K562 (cell line): ENCODE data around the gene COL1A1. TPM values are rescaled to one million over a fixed set of nuclear protein-coding genes. Genes with fewer than 3 reads are reported as not detected.

Experiments used
- ATAC-seq: fragments of 200-7000 bp; cut with Tn5 transposase; 3 replicates; pipeline ENCODE4 v1.9.1; 2020; ENCODE audit warnings: moderate library complexity
- BruUV-seq: library from RNA; stranded (reverse); fragments of 400-500 nt; replicated peaks from 2 replicates; lab custom pipeline; 2021; lab: Mats Ljungman, UMichigan
- CTCF ChIA-PET: fragments of 300-600 bp; formaldehyde crosslinking; extraction: SDS; loops from one replicate; lab custom pipeline; 2021; ENCODE audit warnings: low intra/inter-chr PET ratio; lab: Yijun Ruan, JAX
- POLR2A ChIA-PET: fragments of 300-600, 350-650 bp; sonication (Branson Sonifier 250); formaldehyde crosslinking; extraction: SDS; loops from one replicate; lab custom pipeline; 2021; ENCODE audit warnings: antibody characterized with exemption, inconsistent platforms; lab: Yijun Ruan, JAX
- DNase-seq, 4 experiments: peaks; one replicate each; pipeline versions ENCODE4 v3.0.0 to v3.0.0-alpha.2; 2011 to 2018; ENCODE audit warnings: low spot score in 3 of 4, mixed read lengths in 3 of 4; ENCODE audit errors: extremely low read depth in 1 of 4
- FAIRE-seq: peaks from 2 replicates; lab custom pipeline; 2011; peaks lifted over from hg19 to GRCh38; lab: Jason Lieb, UNC
- H2AFZ ChIP-seq: 2 replicates; pipeline ENCODE4 v1.6.0; 2011; ENCODE audit warnings: low read depth, low read length, control low read depth, inconsistent platforms
- H3K27ac ChIP-seq: fragments of 200-600 bp; 3 replicates; pipeline ENCODE4 v1.8.0; 2011; ENCODE audit warnings: low read depth, mild to moderate bottlenecking, control low read depth, inconsistent platforms, low read length, moderate library complexity, mixed read lengths; ENCODE audit errors: extremely low read depth
- H3K27me3 ChIP-seq, 2 experiments: fragments of 300-600 bp in 1 of 2; 2 replicates in 1 of 2; 3 replicates in 1 of 2; pipeline versions ENCODE4 v1.6.0 to v1.8.0; 2011; ENCODE audit warnings: inconsistent platforms in 2 of 2, low read length in 2 of 2, mild to moderate bottlenecking in 1 of 2, mixed read lengths in 1 of 2, moderate library complexity in 1 of 2; ENCODE audit not compliant: control insufficient read depth in 2 of 2, insufficient read depth in 2 of 2
- H3K36me3 ChIP-seq: fragments of 300-600 bp; 3 replicates; pipeline ENCODE4 v1.8.0; 2011; ENCODE audit warnings: mild to moderate bottlenecking, low read length, inconsistent platforms; ENCODE audit not compliant: control insufficient read depth, insufficient read depth
- H3K4me1 ChIP-seq, 2 experiments: fragments of 200-600 bp in 1 of 2; replicated peaks in 1 of 2; 2 replicates in 1 of 2; 3 replicates in 1 of 2; pipeline versions ENCODE4 v1.5.1 to v1.8.0; 2011; ENCODE audit warnings: inconsistent platforms in 2 of 2, low read length in 2 of 2, mild to moderate bottlenecking in 1 of 2, mixed read lengths in 1 of 2, moderate library complexity in 1 of 2; ENCODE audit not compliant: control insufficient read depth in 2 of 2, insufficient read depth in 2 of 2
- H3K4me2 ChIP-seq: 2 replicates; pipeline ENCODE4 v1.6.1; 2011; ENCODE audit warnings: low read length, control low read depth, inconsistent platforms, mixed read lengths; ENCODE audit not compliant: insufficient read depth
- H3K4me3 ChIP-seq: fragments of 200-600 bp; sonication (generic), shearing (Covaris generic); 2 replicates; pipeline ENCODE4 v1.5.1; 2016; ENCODE audit warnings: control low read depth, inconsistent platforms
- H3K79me2 ChIP-seq: fragments of 200-600 bp; 3 replicates; pipeline ENCODE4 v1.8.0; 2011; ENCODE audit warnings: low read length, inconsistent platforms; ENCODE audit not compliant: control insufficient read depth, insufficient read depth
- H3K9ac ChIP-seq, 2 experiments: 2 replicates each; pipeline versions ENCODE4 v1.6.0 to v1.6.1; 2011; ENCODE audit warnings: low read depth in 2 of 2, low read length in 2 of 2, control low read depth in 1 of 2, inconsistent platforms in 1 of 2, mild to moderate bottlenecking in 1 of 2, mixed read lengths in 1 of 2; ENCODE audit not compliant: insufficient read depth in 1 of 2
- H3K9me1 ChIP-seq: one replicate; pipeline ENCODE4 v1.6.0; 2011; ENCODE audit warnings: inconsistent platforms, mild to moderate bottlenecking, low read length, moderate library complexity; ENCODE audit not compliant: control insufficient read depth, insufficient read depth
- H3K9me3 ChIP-seq: replicated peaks from 2 replicates; pipeline ENCODE4 v1.5.1; 2011; ENCODE audit warnings: low read depth, low read length, inconsistent platforms; ENCODE audit not compliant: control insufficient read depth, insufficient read depth
- H4K20me1 ChIP-seq: replicated peaks from 2 replicates; pipeline ENCODE4 v1.6.1; 2011; ENCODE audit warnings: low read length, inconsistent platforms, mixed read lengths; ENCODE audit not compliant: control insufficient read depth, insufficient read depth
- ADNP ChIP-seq: fragments of 200-800 bp; sonication (Bioruptor generic); IDR thresholded peaks from 2 replicates; pipeline ENCODE4 v1.6.1; 2016; ENCODE audit warnings: missing genetic modification characterization, missing compliant biosample characterization
- DMBX1 ChIP-seq: fragments of 250-450 bp; sonication (Bioruptor Pico); IDR thresholded peaks from 2 replicates; pipeline ENCODE4 v1.8.0; 2022; ENCODE audit warnings: inconsistent platforms, mild to moderate bottlenecking, moderate library complexity, borderline replicate concordance
- ERF ChIP-seq: fragments of 450-650 bp; formaldehyde crosslinking; IDR thresholded peaks from 2 replicates; pipeline ENCODE4 v1.4.0; 2020; ENCODE audit warnings: mild to moderate bottlenecking, mixed read lengths
- HDAC1 ChIP-seq, 2 experiments: fragments of 450-650 bp; IDR thresholded peaks; 2 replicates each; pipeline ENCODE4 v1.6.1; 2016 to 2017; ENCODE audit warnings: inconsistent platforms in 1 of 2, mild to moderate bottlenecking in 1 of 2, moderate library complexity in 1 of 2
- ILK ChIP-seq: fragments of 450-650 bp; IDR thresholded peaks from 2 replicates; pipeline ENCODE4 v1.6.1; 2016; ENCODE audit warnings: missing genetic modification characterization, low read depth, mild to moderate bottlenecking, missing compliant biosample characterization, moderate library complexity, borderline replicate concordance
- MAFK ChIP-seq: IDR thresholded peaks from 2 replicates; pipeline ENCODE4 v1.6.1; 2011; ENCODE audit warnings: low read length, improper control_type of control experiment
- POLR2H ChIP-seq: IDR thresholded peaks from 2 replicates; pipeline ENCODE4 v1.6.1; 2016; ENCODE audit warnings: missing genetic modification characterization, low read depth, mild to moderate bottlenecking, control low read depth, missing compliant biosample characterization, moderate library complexity
- SAFB2 ChIP-seq: fragments of 200-400 bp; formaldehyde crosslinking; IDR thresholded peaks from 2 replicates; pipeline ENCODE4 v1.6.1; 2018; ENCODE audit warnings: borderline replicate concordance, low read length, low read depth, moderate library complexity; ENCODE audit not compliant: severe bottlenecking
- SIRT6 ChIP-seq: IDR thresholded peaks from one replicate; pipeline ENCODE4 v1.6.1; 2012; ENCODE audit warnings: low read depth, mild to moderate bottlenecking, control low read depth, inconsistent platforms, low read length, moderate library complexity
- SREBF2 ChIP-seq: sonication (generic); formaldehyde crosslinking; IDR thresholded peaks from 2 replicates; pipeline ENCODE4 v1.4.0; 2020; ENCODE audit warnings: mild to moderate bottlenecking, missing genetic modification reagents
- SRSF3 ChIP-seq: fragments of 200-400 bp; formaldehyde crosslinking; IDR thresholded peaks from 2 replicates; pipeline ENCODE4 v1.6.1; 2016; ENCODE audit warnings: mild to moderate bottlenecking, low read length, moderate library complexity; ENCODE audit not compliant: insufficient read depth
- TCF7 ChIP-seq: sonication (generic); IDR thresholded peaks from 2 replicates; pipeline ENCODE4 v1.6.1; 2016; ENCODE audit warnings: antibody characterized with exemption, borderline replicate concordance
- YBX1 ChIP-seq: fragments of 450-650 bp; IDR thresholded peaks from 2 replicates; pipeline ENCODE4 v1.7.1; 2016; ENCODE audit warnings: mild to moderate bottlenecking
- ZBTB26 ChIP-seq: fragments of 450-650 bp; formaldehyde crosslinking; IDR thresholded peaks from 2 replicates; pipeline ENCODE4 v1.4.0; 2022; ENCODE audit warnings: missing genetic modification characterization
- ZFPM2 ChIP-seq: fragments of 250-450 bp; sonication (Bioruptor Pico); IDR thresholded peaks from 2 replicates; pipeline ENCODE4 v1.5.1; 2022; ENCODE audit warnings: mild to moderate bottlenecking
- ZNF518B ChIP-seq: fragments of 250-450 bp; sonication (Bioruptor Pico); IDR thresholded peaks from 2 replicates; pipeline ENCODE4 v1.5.0; 2021; ENCODE audit warnings: mild to moderate bottlenecking, moderate library complexity
- ZNF655 ChIP-seq: fragments of 250-450 bp; sonication (Bioruptor Pico); IDR thresholded peaks from 2 replicates; pipeline ENCODE4 v1.5.0; 2021
- ZNF668 ChIP-seq: fragments of 250-450 bp; sonication (Bioruptor Pico); IDR thresholded peaks from 2 replicates; pipeline ENCODE4 v1.8.0; 2022; ENCODE audit warnings: mild to moderate bottlenecking, inconsistent platforms
- WGBS: fragments of 100-300 bp; shearing (Covaris generic); methylation state at CpG from one replicate; pipeline ENCODE4 v1.1.6; 2016; ENCODE audit warnings: low coverage, mixed read lengths; ENCODE audit not compliant: insufficient coverage; ENCODE audit errors: missing lambda C conversion rate; 5-methylcytosine and 5-hydroxymethylcytosine counted together
- in situ Hi-C: fragments of 300-500 bp; cut with MboI; formaldehyde crosslinking; loops from 4 replicates; pipeline ENCODE4 v1.15.0; 2018; ENCODE audit warnings: inconsistent platforms, mixed read lengths
- intact Hi-C: fragments of 100-400 bp; cut with micrococcal nuclease; formaldehyde crosslinking; loops from 2 replicates; pipeline ENCODE4 v1.14.2; 2022
- polyA plus RNA-seq, 8 experiments: library from polyadenylated mRNA; depleted of rRNA in 4 of 8; stranded (reverse) in 5 of 8; unstranded in 3 of 8; fragments of >200 nt; fragmentation: Nextera tagmentation in 2 of 8; fragmentation: Illumina TruSeq in 1 of 8; extraction: Ambion mirVana in 2 of 8; extraction: Trizol in 1 of 8; gene quantifications; 2 replicates each; pipeline versions ENCODE4 v1.2.1 to v1.2.3, GENCODE V29; 2011 to 2014; ENCODE audit warnings: inconsistent platforms in 1 of 8, missing spikeins in 1 of 8
- total RNA-seq, 7 experiments: library from RNA; depleted of rRNA in 6 of 7; stranded (reverse); fragments of >200 nt in 6 of 7; fragmentation: Illumina TruSeq in 2 of 7; extraction: Trizol in 2 of 7; gene quantifications; 2 replicates each; pipeline versions ENCODE4 v1.2.1 to v1.2.3, GENCODE V29; 2011 to 2021; ENCODE audit warnings: low replicate concordance in 1 of 7

The COL1A1 gene
- total and polyA plus RNA-seq, 9 of the 15 experiments (the other 6 are each of a cell fraction or from before 2014, with no cell fraction given) = 0.04 to 3.4 (median 0.18) TPM

DNA sequence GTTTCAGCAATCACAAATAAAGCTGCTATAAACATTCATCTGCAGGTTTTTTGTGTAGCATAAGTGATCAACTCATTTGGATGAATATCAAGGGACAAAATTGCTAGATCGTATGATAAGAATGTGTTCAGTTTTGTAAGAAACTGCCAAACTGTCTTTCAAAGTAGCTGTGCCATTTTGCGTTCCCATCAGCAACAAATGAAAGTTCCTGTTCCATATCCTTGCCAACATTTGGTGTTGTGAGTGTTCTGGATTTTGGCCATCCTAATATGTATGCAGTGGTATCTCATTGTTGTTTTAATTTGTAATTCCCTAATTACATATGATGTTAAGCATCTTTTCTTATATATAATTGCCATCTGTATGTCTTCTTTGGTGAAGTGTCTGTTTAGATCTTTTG lies 36.5 kb upstream of the COL1A1 start:
- DNase-seq = no peak
- H3K4me1 ChIP-seq = no peaks in the 10 kb centered on the region
- in situ Hi-C loops = no loop called here
- WGBS = 13% methylated on average over 2 of the region's 2 CpGs
- H3K9me3 ChIP-seq = no peaks in the 10 kb centered on the region; the same call in 1 of the 2 replicates
- ChIA-PET POLR2A (interaction anchor here (0.8 to 1.4 kb wide), 4 partner anchors 12 to 59 kb away, joined by 3 read pairs; no protein-coding TSS in a partner anchor), CTCF (interaction anchor here (0.7 kb wide), 1 partner anchor 393 kb away, joined by 3 read pairs; no protein-coding TSS in a partner anchor)
- no peak overlapping the region for H3K4me3 ChIP-seq
- H3K79me2 ChIP-seq = no peaks in the 10 kb centered on the region
- intact Hi-C loops = no loop called here
- no peak for FAIRE-seq
- no peaks in the 10 kb centered on the region for H3K36me3 ChIP-seq
- ATAC-seq = no peak
- no peaks in the 10 kb centered on the region for H3K9me1 ChIP-seq
- H4K20me1 ChIP-seq = no peaks in the 10 kb centered on the region; the same call in 1 of the 2 replicates
- no peak overlapping the region for H3K4me2 ChIP-seq
- H3K27ac ChIP-seq = no peak overlapping the region
- H2AFZ ChIP-seq = no peak overlapping the region
- H3K9ac ChIP-seq = no peak overlapping the region
- H3K27me3 ChIP-seq = peaks cover 2 to 3% of the 10 kb centered on the region in 2 experiments; a peak in 2 of 5 replicates
- BruUV-seq = no TSS peak
- TF ChIP-seq TCF7 (no peak), MAFK (no peak), YBX1 (no peak), ZBTB26 (CRISPR knock-in tag) (no peak), ZNF668 (CRISPR knock-in tag) (no peak), DMBX1 (CRISPR knock-in tag) (no peak), SAFB2 (no peak), ILK (no peak), ZNF518B (CRISPR knock-in tag) (no peak), POLR2H (tag) (no peak), ZNF655 (CRISPR knock-in tag) (no peak), ZFPM2 (CRISPR knock-in tag) (no peak), SRSF3 (no peak), HDAC1 (IDR thresholded peaks at IDR 0.05) (no peak), ERF (CRISPR knock-in tag) (no peak), ADNP (tag) (no peak), SIRT6 (no peak), SREBF2 (CRISPR knock-in tag) (no peak)
